Vagina (tissue), 2 donors: ENCODE data around the gene MAZ.

Source experiments
- POLR2A ChIP-seq, 2 donors: fragments of 450-650 bp; IDR thresholded peaks; one replicate each; pipeline ENCODE4 v1.6.1; 2017; ENCODE audit warnings: antibody characterized with exemption in 2 of 2, mild to moderate bottlenecking in 2 of 2, moderate library complexity in 2 of 2
- POLR2AphosphoS5 ChIP-seq, 2 donors: sonication (generic); formaldehyde crosslinking; IDR thresholded peaks; one replicate each; pipeline ENCODE4 v1.9.0; 2017; ENCODE audit warnings: antibody characterized with exemption in 2 of 2, mild to moderate bottlenecking in 2 of 2, low read depth in 1 of 2; ENCODE audit not compliant: insufficient read depth in 1 of 2
- TF ChIP-seq, protein P1 (sequence below), 3 experiments: fragments of 450-650 bp in 2 of 3; fragments of 200-600 bp in 1 of 3; sonication (generic) in 1 of 3; IDR thresholded peaks; one replicate each; pipeline ENCODE4 v1.5.1; 2017 to 2019; ENCODE audit warnings: antibody characterized with exemption in 3 of 3, mild to moderate bottlenecking in 2 of 3, moderate library complexity in 2 of 3

DNA sequence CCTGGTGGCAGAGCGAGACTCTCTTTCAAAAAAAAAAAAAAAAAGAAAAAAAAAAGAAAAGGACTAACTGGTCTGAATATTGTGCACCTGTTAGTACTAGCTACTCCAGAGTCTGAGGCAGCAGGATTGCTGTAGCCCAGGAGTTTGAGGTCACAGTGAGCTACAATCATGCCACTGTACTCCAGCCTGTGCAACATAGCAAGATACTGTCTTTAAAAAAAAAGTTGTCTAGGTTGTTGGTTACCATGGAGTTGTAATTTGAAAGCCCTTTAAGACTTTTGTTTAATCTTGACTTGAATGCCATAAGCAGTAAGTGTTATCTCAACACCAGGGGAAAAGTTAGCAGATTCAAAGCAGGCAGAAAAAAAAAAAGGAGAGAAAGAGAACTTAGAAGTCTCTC, 49.7 kb upstream of the MAZ start:
- TF ChIP-seq POLR2AphosphoS5 (IDR thresholded peaks at IDR 0.05; ENCODE audit: insufficient read depth in 1 of 2, low read depth in 1 of 2), result no peak
- no peak for TF ChIP-seq POLR2A (IDR thresholded peaks at IDR 0.05)
- TF ChIP-seq, protein P1, sequence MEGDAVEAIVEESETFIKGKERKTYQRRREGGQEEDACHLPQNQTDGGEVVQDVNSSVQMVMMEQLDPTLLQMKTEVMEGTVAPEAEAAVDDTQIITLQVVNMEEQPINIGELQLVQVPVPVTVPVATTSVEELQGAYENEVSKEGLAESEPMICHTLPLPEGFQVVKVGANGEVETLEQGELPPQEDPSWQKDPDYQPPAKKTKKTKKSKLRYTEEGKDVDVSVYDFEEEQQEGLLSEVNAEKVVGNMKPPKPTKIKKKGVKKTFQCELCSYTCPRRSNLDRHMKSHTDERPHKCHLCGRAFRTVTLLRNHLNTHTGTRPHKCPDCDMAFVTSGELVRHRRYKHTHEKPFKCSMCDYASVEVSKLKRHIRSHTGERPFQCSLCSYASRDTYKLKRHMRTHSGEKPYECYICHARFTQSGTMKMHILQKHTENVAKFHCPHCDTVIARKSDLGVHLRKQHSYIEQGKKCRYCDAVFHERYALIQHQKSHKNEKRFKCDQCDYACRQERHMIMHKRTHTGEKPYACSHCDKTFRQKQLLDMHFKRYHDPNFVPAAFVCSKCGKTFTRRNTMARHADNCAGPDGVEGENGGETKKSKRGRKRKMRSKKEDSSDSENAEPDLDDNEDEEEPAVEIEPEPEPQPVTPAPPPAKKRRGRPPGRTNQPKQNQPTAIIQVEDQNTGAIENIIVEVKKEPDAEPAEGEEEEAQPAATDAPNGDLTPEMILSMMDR (IDR thresholded peaks at IDR 0.05), result no peak
